NCI-H1417 (cell line): ENCODE data around the gene CACNA1A.
"Not testable (repeated sequence)": the region's sequence is repeated elsewhere in the genome, so short reads cannot be mapped to it uniquely, and the experiment has no call there.

ENCODE experiments used
- DNase-seq, 3 experiments: peaks; one replicate each; lab custom pipeline; 2025; lab: John Stamatoyannopoulos, UW

CACNA1A gene

DNA sequence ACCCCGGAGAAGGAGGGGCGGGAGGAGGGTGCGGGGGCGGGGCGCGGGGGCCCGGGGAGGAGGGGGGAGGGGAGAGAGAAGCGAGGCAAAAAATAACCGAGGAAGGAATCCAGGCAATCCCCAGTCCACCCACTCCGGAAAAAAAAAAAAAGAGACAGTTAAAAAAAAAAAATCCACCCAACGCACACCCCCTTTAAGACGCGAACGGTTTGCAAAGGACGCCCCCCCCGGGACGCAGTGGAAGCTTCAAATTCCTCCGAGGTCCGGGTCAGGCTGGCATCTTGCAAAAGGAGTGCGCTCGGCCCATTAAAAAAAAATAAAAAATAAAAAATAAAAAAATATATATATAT is at the start of gene CACNA1A:
TSS of gene CACNA1A (minus strand) at position 9 of the 350 bp plus-strand sequence. CDS start 255 bp downstream, outside the sequence.
- DNase-seq: no peak

- DNase-seq: no peak
Measured at GRCh38 chr19:13554506-13555240, 48.4 kb upstream of the CACNA1A start.

GRCh38 chr19:13553880-13554400 is 47.7 kb upstream of the CACNA1A start:
- DNase-seq: no peak

GRCh38 chr19:13548131-13548530 is 41.9 kb upstream of the CACNA1A start:
- DNase-seq: no peak

DNA sequence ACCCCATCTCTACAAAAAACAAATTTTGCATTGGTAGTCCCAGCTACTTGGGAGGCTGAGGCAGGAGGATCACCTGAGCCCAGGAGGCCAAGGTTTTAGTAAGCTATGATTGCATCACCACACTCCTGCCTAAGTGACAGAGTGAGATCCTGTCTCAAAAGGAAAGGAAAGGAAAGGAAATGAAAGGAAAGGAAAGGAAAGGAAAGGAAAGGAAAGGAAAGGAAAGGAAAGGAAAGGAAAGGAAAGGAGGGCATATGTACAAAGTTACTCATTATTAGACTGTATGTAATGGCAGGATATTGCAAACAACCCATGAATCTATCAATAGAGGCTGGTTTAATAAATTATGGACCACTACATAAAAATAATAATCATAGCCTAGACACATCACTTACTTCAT is 40.8 kb upstream of the CACNA1A start:
- no peak for DNase-seq

GRCh38 chr19:13544423-13544822 is 38.1 kb upstream of the CACNA1A start:
- no peak for DNase-seq

GRCh38 chr19:13541554-13541953 is 35.3 kb upstream of the CACNA1A start:
- no peak for DNase-seq

- DNase-seq: no peak
Measured at GRCh38 chr19:13539332-13539731, 33.1 kb upstream of the CACNA1A start.

GRCh38 chr19:13538601-13539253 is 32.4 kb upstream of the CACNA1A start:
- DNase-seq: no peak

DNA sequence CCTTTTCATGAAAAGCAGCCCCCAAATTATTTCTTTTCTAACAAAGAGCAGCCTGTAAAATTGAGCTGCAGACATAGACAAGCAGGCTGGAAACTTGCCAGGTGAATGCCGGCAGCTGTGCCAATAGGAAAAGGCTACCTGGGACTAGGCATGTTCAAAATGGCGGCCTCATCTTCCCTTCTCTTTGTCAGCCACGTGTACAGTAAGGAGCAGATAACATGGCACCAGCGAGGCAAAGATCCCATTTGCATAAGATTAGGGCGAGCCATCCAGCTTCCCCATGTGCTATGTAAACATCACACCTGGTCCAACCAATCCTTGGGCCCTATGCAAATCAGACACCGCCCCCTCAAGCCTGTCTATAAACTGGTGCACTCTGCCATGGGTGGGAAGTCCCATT is 31.2 kb upstream of the CACNA1A start:
- peak; percentile 31 to 55 (median 31) for DNase-seq

DNA sequence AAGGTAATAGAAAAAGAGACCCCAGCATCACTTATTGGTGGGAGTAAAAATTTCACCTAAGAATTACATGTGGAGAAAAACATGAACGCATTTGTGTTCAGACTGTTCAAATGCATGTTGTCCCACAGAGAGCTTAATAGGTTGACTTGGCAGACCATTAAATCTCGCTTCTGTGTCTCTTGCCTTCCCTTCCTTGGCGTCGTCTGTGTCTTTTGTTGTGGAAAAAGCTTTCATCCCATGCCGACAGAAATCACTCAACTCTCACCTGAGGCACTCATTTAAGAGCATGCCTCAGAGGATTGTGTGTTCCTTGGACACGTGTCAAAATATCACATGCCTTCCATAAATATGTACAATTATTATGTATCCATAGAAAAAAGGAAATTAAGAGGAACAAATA is 24.4 kb upstream of the CACNA1A start:
- DNase-seq: peak in 1 of 3 experiments; percentile 5

DNA sequence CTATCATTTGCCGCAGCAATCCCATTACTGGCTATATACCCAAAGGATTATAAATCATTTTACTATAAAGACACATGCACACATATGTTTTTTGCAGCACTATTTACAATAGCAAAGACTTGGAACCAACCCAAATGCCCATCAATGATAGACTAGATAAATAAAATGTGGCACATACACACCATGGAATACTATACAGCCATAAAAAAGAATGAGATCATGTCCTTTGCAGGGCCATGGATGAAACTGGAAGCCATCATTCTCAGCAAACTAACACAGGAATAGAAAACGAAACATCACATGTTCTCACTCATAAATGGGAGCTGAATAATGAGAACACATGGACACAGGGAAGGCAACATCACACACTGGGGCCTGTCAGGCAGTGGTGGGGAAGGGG is 23.4 kb upstream of the CACNA1A start:
- DNase-seq: not testable (repeated sequence)

- DNase-seq: no peak
Measured at GRCh38 chr19:13526552-13526951, 20.3 kb upstream of the CACNA1A start.

- DNase-seq: no peak
Measured at GRCh38 chr19:13521066-13521465, 14.8 kb upstream of the CACNA1A start.

DNA sequence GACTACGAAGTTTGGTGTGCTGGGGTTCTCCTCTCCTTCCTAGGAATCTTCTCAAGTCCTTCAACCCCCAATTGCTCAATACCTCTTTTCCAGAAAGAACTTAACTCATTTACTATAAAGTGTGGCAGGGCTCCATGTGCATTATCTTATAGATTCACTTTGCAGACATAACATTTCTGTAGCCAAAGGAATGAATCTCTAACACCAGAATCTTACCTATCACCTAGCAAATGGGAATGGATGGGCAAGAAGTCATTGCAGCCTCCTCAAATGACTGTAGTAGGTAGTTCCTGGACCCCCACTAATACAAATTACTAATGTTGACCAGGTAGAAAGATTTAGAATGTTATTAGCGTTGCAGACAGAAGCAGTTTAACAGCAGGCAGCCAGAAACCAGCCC is 5.7 kb upstream of the CACNA1A start:
- DNase-seq: no peak

DNA sequence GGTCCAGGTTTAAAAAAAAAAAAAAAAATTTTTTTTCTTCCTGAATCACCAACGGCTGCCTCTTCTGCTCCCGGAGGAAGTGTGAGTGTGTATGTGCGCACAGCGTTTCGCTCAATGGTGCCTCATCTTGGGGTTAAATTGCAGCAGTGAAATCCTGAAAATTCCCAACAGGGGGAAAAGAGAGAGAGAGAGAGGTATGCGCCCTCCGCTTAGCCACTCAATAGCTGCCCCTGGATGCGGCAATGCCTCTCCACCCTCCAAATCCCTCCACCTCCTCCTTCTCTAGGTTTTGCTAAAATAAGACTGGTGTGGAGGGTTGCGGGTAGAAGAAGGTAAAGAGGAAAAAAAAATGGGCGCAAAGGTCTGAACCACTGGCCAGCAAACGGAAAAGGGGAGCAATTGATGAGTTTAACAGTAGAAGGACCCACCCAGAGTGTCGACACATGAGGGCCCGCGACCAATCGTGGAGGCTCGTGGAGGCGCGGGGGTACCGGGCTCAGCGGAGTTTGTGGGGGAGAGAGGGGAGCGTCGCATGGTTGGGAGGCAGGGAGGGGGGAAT is 853 bp upstream of the CACNA1A start:
- no peak for DNase-seq

DNA sequence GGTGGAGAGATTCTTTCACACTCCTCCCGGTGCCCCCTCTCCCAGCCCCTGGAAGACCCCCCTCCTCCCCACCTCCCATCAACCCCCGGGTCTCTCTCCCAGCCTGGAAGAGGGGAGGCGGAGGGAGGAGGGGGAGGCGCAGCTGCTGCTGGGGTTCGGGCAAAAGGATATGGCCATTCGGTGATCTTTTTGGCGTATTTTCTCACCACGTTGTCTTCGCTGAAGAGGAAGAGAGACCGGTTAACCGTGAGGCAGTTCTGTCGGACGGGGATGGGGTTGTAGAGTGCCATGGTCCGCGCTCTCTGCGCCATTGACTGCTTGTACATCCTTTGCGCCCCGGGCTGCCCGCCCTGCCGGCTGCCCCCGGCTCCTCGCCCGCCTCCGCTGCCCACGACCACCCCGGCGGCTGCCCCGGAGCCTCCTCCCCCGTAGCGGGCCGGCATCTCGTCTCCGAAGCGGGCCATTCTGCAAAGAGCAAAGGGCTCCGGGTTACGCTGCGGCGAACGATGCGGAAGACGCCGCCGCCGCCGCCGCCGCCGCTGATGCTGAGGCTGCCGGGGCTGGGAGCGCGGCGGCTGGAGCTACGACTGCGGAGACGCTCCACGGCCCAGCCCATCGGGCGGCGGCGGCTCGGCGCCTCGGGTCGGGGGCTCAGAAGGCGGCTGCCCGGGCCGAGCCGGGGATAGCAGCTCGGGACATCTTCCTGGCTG is 363 bp downstream of the CACNA1A start:
- DNase-seq: no peak

- no peak for DNase-seq
Measured at GRCh38 chr19:13505164-13505695, 1.0 kb downstream of the CACNA1A start.

GRCh38 chr19:13503570-13504235 is 2.6 kb downstream of the CACNA1A start:
- no peak for DNase-seq

GRCh38 chr19:13502231-13502630 is 4.0 kb downstream of the CACNA1A start:
- no peak for DNase-seq

- no peak for DNase-seq
Measured at GRCh38 chr19:13499692-13500091, 6.6 kb downstream of the CACNA1A start.
